NB4 (cell line): Measurements from ENCODE around the gene TMEM9.

Experiments used
- DNase-seq: peaks from one replicate; pipeline ENCODE4 v3.0.0; 2010; ENCODE audit warnings: low read depth
- H3K4me3 ChIP-seq: one replicate; pipeline ENCODE4 v1.5.1; 2011; ENCODE audit warnings: mild to moderate bottlenecking, low read depth, low read length, moderate library complexity
- MYC ChIP-seq: IDR thresholded peaks from 2 replicates; pipeline ENCODE4 v1.6.1; 2011; ENCODE audit warnings: low read depth, low read length
- POLR2A ChIP-seq: IDR thresholded peaks from 2 replicates; pipeline ENCODE4 v1.6.1; 2011; ENCODE audit warnings: mild to moderate bottlenecking; ENCODE audit not compliant: insufficient read length; ENCODE audit errors: extremely low read depth
- TF ChIP-seq, protein P1 (sequence below): IDR thresholded peaks from 2 replicates; pipeline ENCODE4 v1.6.1; 2011; ENCODE audit warnings: low read depth, low read length
- TF ChIP-seq, protein P2 (sequence below): IDR thresholded peaks from one replicate; pipeline ENCODE4 v1.5.1; 2012; ENCODE audit warnings: low read depth, low read length

The TMEM9 gene

DNA sequence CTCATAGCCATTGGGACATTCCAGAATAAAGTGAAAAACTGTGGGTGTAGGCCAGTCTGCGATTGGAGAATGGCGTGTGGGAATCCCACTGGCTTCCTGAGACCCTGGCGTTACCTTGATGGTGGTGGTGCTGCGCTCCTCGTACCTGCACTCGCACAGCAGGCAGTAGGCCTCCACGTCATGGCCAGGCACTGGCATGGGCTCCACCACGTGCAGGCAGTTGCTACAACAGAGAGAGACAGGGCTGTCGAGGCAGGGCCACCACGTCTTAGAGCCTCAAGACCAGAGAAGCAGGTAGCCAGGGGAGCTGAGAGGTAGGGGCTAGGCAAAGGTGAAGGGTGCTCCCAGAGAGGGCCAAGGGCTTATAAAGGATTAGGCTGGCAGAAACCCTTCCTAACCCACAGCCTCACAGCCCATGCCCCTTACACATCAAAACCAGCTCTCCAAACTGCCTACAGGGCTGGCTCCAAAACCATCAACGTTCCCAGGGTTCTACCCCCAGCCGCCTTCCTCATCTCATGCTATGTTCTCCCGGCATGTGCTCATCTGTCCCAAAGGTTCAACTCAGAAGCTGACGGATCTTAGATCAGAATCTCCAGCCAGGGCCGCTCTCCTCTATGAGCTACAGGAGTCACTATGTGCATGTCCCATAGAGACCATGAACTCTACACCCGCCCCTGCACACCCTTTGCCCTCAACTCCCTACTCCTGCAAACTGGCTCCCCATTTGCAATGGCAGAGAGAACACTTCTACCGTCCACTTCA lies 7.5 kb downstream of the TMEM9 start:
- TF ChIP-seq POLR2A (no peak), MYC (no peak)
- TF ChIP-seq, protein P1, sequence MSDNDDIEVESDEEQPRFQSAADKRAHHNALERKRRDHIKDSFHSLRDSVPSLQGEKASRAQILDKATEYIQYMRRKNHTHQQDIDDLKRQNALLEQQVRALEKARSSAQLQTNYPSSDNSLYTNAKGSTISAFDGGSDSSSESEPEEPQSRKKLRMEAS, result no peak
- TF ChIP-seq, protein P2, sequence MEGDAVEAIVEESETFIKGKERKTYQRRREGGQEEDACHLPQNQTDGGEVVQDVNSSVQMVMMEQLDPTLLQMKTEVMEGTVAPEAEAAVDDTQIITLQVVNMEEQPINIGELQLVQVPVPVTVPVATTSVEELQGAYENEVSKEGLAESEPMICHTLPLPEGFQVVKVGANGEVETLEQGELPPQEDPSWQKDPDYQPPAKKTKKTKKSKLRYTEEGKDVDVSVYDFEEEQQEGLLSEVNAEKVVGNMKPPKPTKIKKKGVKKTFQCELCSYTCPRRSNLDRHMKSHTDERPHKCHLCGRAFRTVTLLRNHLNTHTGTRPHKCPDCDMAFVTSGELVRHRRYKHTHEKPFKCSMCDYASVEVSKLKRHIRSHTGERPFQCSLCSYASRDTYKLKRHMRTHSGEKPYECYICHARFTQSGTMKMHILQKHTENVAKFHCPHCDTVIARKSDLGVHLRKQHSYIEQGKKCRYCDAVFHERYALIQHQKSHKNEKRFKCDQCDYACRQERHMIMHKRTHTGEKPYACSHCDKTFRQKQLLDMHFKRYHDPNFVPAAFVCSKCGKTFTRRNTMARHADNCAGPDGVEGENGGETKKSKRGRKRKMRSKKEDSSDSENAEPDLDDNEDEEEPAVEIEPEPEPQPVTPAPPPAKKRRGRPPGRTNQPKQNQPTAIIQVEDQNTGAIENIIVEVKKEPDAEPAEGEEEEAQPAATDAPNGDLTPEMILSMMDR, result no peak
- no peak overlapping the region for H3K4me3 ChIP-seq
- no peak for DNase-seq

DNA sequence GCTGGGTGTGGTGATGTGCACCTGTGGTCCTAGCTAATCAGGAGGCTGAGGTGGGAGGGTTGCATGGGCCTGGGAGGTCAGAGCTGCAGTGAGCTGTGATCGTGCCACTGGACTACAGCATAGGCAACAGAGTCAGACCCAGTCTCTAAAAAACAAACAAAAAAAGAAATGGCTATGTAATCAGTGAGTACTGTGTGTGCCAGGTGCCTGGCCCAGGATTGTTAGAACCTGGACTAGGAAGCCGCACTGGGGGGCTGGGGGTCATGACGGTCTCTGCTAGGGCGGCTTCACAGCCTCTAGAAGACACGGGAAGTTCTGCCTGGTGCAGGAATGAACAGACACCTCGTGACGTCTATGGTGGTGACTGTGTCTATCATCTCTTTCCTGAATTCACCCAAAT lies 8.5 kb downstream of the TMEM9 start:
- H3K4me3 ChIP-seq, result no peak overlapping the region
- no peak for DNase-seq
- TF ChIP-seq, protein P2, result no peak
- TF ChIP-seq, protein P1, result no peak
- no peak for TF ChIP-seq MYC
- no peak for TF ChIP-seq POLR2A

- no peak for TF ChIP-seq MYC
- TF ChIP-seq, protein P2, result no peak
- TF ChIP-seq, protein P1, result no peak
- TF ChIP-seq POLR2A, result no peak
- DNase-seq, result no peak
- H3K4me3 ChIP-seq, result no peak overlapping the region
Observed at GRCh38 chr1:201145132-201145531, 9.1 kb downstream of the TMEM9 start.

DNA sequence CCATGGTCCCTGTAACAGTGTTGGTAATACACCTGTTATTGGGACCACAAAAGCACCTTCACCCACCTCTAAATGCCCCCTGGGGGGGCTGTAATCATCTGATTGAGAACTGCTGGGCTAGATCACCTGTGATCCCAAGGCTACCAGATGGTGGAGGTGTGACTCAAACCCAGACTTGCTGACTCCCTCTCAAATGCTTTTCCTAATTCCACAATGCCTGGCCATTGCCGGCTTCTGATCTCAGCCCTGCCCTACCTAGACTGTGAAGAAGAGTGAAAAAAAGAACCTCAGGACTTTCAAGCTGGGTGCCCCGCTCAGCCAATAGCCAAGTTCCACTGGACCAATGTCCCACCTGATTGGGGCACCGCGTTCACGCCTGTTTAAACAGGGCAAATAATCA lies 9.6 kb downstream of the TMEM9 start:
- no peak overlapping the region for H3K4me3 ChIP-seq
- TF ChIP-seq MYC, result no peak
- TF ChIP-seq, protein P2, result no peak
- TF ChIP-seq POLR2A, result no peak
- TF ChIP-seq, protein P1, result no peak
- DNase-seq, result no peak

- no peak for TF ChIP-seq POLR2A
- TF ChIP-seq, protein P1, result no peak
- TF ChIP-seq, protein P2, result no peak
- no peak for TF ChIP-seq MYC
- H3K4me3 ChIP-seq, result no peak overlapping the region
- no peak for DNase-seq
Observed at GRCh38 chr1:201143726-201144635, 10.3 kb downstream of the TMEM9 start.
